HepG2 (cell line): ENCODE results near the gene TMEM9.
A peak's percentile ranks its signal among the peaks of the same experiment; 100 is the strongest.

Experiments
- JUND ChIP-seq: sonication (generic); formaldehyde crosslinking; IDR thresholded peaks from 2 replicates; pipeline ENCODE4 v1.8.0; 2022; ENCODE audit warnings: mild to moderate bottlenecking, missing genetic modification reagents
- RNF2 ChIP-seq: fragments of 450-650 bp; conservative IDR thresholded peaks from 2 replicates; pipeline ENCODE4 v1.6.1; 2016; ENCODE audit warnings: low read depth
- SMARCC2 ChIP-seq: fragments of 450-650 bp; IDR thresholded peaks from 2 replicates; pipeline ENCODE4 v1.6.1; 2017; ENCODE audit warnings: antibody characterized with exemption, mild to moderate bottlenecking
- ZNF337 ChIP-seq: sonication (generic); formaldehyde crosslinking; IDR thresholded peaks from 2 replicates; pipeline ENCODE4 v1.5.1; 2020; ENCODE audit warnings: missing genetic modification reagents, low read depth, mild to moderate bottlenecking, borderline replicate concordance
- TF ChIP-seq, protein P1 (sequence below): sonication (generic); formaldehyde crosslinking; IDR thresholded peaks from 2 replicates; pipeline ENCODE4 v1.9.0; 2021; ENCODE audit warnings: missing genetic modification reagents, borderline replicate concordance

DNA sequence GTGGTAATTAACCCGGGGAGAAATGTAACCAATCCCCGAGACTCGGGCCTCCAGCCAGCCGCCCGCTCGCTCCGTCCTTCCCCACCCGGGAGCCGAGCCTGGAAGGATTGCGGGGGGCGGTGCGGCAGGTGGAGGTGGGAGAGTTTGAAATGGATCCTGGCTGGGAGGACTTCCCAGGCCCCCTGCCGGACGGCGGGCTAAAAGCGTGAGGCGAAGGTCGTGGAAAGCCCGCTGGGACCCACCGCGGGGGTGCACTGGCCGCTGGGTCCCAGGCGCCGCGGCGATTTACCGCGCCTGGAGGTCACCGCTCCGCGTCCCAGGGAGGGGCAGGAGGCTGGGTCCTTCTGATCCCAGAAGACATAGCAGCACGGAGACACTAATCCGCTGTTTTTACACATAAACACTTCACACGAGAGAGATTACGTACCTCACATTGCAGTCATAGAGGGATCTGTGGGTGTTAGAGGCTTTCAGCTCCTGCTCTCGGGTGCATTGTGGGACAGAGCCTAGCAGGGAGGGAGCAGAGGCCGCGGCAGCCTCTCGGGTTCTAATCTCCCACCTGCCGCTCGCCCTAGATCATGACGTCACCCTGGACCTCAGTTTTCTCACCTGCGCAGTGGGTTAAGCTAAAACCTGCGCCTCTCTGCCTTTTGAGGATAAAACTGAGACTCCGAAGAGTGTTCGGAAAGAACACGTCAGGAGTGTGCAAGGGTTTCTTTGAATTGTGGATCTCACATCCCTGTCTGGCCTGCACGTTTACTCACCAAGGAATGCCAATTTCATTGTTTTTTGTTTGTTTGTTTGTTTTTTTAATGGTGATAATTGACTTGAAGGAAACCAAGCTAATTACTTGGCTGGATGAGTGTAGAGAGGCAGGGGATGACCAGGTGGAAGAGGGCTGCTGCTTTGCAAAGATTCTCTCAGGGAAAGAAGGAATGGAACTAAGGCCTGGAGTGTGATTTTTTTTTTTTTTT, 17.1 kb upstream of the TMEM9 start:
- TF ChIP-seq JUND (CRISPR knock-in tag): peak; percentile 91
- TF ChIP-seq RNF2: no peak
- TF ChIP-seq, protein P1, sequence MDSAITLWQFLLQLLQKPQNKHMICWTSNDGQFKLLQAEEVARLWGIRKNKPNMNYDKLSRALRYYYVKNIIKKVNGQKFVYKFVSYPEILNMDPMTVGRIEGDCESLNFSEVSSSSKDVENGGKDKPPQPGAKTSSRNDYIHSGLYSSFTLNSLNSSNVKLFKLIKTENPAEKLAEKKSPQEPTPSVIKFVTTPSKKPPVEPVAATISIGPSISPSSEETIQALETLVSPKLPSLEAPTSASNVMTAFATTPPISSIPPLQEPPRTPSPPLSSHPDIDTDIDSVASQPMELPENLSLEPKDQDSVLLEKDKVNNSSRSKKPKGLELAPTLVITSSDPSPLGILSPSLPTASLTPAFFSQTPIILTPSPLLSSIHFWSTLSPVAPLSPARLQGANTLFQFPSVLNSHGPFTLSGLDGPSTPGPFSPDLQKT: no peak
- no peak for TF ChIP-seq SMARCC2
- TF ChIP-seq ZNF337 (CRISPR knock-in tag): no peak
